Lower leg skin (tissue), 4 donors: ENCODE measurements around the gene POU6F2. TPM values are rescaled to one million over a fixed set of nuclear protein-coding genes. Genes with fewer than 3 reads are reported as not detected.
"Not testable (repeated sequence)": the region's sequence is repeated elsewhere in the genome, so short reads cannot be mapped to it uniquely, and the experiment has no call there.

Experiments
- DNase-seq, 2 donors: peaks; one replicate each; pipeline ENCODE4 v3.0.0-alpha.2; 2019; ENCODE audit warnings: low spot score in 2 of 2
- H3K4me3 ChIP-seq: fragments of 200-600 bp; sonication (generic); 2 replicates; pipeline ENCODE4 v1.5.1; 2017; ENCODE audit warnings: mild to moderate bottlenecking, low read depth; ENCODE audit not compliant: poor library complexity, severe bottlenecking
- CTCF ChIP-seq, 3 donors: fragments of 450-650 bp; IDR thresholded peaks; one replicate each; pipeline ENCODE4 v1.5.1; 2016; ENCODE audit warnings: antibody characterized with exemption in 3 of 3, mild to moderate bottlenecking in 3 of 3, moderate library complexity in 2 of 3
- POLR2A ChIP-seq, 2 donors: fragments of 450-650 bp; IDR thresholded peaks; one replicate each; pipeline ENCODE4 v1.6.1; 2016 to 2017; ENCODE audit warnings: antibody characterized with exemption in 2 of 2, mild to moderate bottlenecking in 1 of 2, moderate library complexity in 1 of 2
- WGBS, 2 donors: methylation state at CpG; one replicate each; pipeline ENCODE4 v1.1.5; 2018; 5-methylcytosine and 5-hydroxymethylcytosine counted together
- intact Hi-C: fragments of 100-400 bp; cut with DNase I; formaldehyde crosslinking; loops from one replicate; pipeline ENCODE4 v1.15.0; 2023; ENCODE audit warnings: low total_unique reads
- total RNA-seq, 4 donors: library from RNA; depleted of rRNA; stranded (reverse); fragments of >200 nt; gene quantifications; one replicate each; pipeline ENCODE4 v1.1.0, GENCODE V29; 2016

The POU6F2 gene
- total RNA-seq, 4 donors from 2014 or later: 0.36 TPM; not detected in 3

- DNase-seq: no peak
- no peak for TF ChIP-seq CTCF (IDR thresholded peaks at IDR 0.05)
- no peak for TF ChIP-seq POLR2A (IDR thresholded peaks at IDR 0.05)
- intact Hi-C loops: no loop called here
- 80 to 88% methylated on average over 8 of the region's 8 CpGs for WGBS, 2 donors
- no peak overlapping the region for H3K4me3 ChIP-seq
Measured at GRCh38 chr7:39321909-39322498, 344.3 kb downstream of the POU6F2 start.

- intact Hi-C loops: no loop called here
- no peak overlapping the region for H3K4me3 ChIP-seq
- 89 to 93% methylated on average over 4 of the region's 4 CpGs for WGBS, 2 donors
- DNase-seq: no peak
- TF ChIP-seq CTCF (IDR thresholded peaks at IDR 0.05): no peak
- TF ChIP-seq POLR2A (IDR thresholded peaks at IDR 0.05): no peak
Measured at GRCh38 chr7:39324139-39324760, 346.5 kb downstream of the POU6F2 start.

GRCh38 chr7:39331607-39332006 is 353.9 kb downstream of the POU6F2 start:
- DNase-seq, H3K4me3 ChIP-seq, intact Hi-C loops: not testable (repeated sequence)
- 66 to 75% methylated on average over 13 of the region's 13 CpGs for WGBS, 2 donors

GRCh38 chr7:39332142-39332541 is 354.4 kb downstream of the POU6F2 start:
- intact Hi-C loops: no loop called here
- WGBS, 2 donors: 76 to 87% methylated on average over 2 of the region's 2 CpGs
- H3K4me3 ChIP-seq: no peak overlapping the region
- TF ChIP-seq POLR2A (IDR thresholded peaks at IDR 0.05): no peak
- no peak for TF ChIP-seq CTCF (IDR thresholded peaks at IDR 0.05)
- no peak for DNase-seq

GRCh38 chr7:39333701-39334100 is 356.0 kb downstream of the POU6F2 start:
- intact Hi-C loops: no loop called here
- WGBS, 2 donors: 88 to 96% methylated on average over 1 of the region's 1 CpG
- no peak overlapping the region for H3K4me3 ChIP-seq
- no peak for DNase-seq
- no peak for TF ChIP-seq POLR2A (IDR thresholded peaks at IDR 0.05)
- TF ChIP-seq CTCF (IDR thresholded peaks at IDR 0.05): no peak

GRCh38 chr7:39336442-39336841 is 358.7 kb downstream of the POU6F2 start:
- intact Hi-C loops: no loop called here
- TF ChIP-seq CTCF (IDR thresholded peaks at IDR 0.05) (no peak), POLR2A (IDR thresholded peaks at IDR 0.05) (no peak)
- no peak overlapping the region for H3K4me3 ChIP-seq
- WGBS, 2 donors: 61 to 80% methylated on average over 2 of the region's 2 CpGs
- DNase-seq: no peak
